ENCODE data around the gene SHROOM3. TPM values are rescaled to one million over a fixed set of nuclear protein-coding genes. Genes with fewer than 3 reads are reported as not detected.

Gene SHROOM3
- total and polyA plus RNA-seq, 10 donors = 0.37 to 23.9 (median 8.3) TPM

DNA sequence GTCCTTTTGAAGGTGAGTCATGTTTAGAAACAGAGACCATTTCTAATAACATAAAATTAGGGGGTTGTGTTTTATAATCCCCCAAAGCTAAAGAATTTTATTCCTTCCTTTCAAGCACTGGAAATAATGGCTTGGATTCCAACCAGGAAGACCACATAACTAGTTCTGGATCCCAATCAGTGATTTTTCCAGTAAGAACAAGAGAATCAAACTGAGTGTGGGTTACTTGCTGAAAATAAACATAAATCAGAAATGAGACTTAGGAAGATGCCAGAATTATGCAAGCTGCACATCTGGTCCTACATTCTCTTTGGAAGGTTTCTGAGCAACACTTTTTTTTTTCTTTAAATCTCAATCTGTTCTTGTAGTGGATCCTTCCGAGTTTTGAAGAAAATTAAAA is 386.6 kb downstream of the SHROOM3 start:
- H3K27me3 ChIP-seq (replicated peaks in 1 of 7) = peaks cover 0 to 10% (median 0%) of the 10 kb centered on the region in 7 donors
- WGBS, 5 donors = 71 to 93% (median 88%) methylated on average over 1 of the region's 1 CpG
- no peak overlapping the region for H3K4me3 ChIP-seq
- no peaks in the 10 kb centered on the region for H3K4me1 ChIP-seq
- no peaks in the 10 kb centered on the region for H3K9me3 ChIP-seq
- no peaks in the 10 kb centered on the region for H3K36me3 ChIP-seq
- H3K27ac ChIP-seq = no peak overlapping the region
- intact Hi-C loops (cut with DNase I; ENCODE audit: low total_unique reads) = no loop called here
- no peak for TF ChIP-seq POLR2AphosphoS5 (IDR thresholded peaks at IDR 0.05)
- no peak for TF ChIP-seq POLR2A (IDR thresholded peaks at IDR 0.05)
- TF ChIP-seq, protein P1, sequence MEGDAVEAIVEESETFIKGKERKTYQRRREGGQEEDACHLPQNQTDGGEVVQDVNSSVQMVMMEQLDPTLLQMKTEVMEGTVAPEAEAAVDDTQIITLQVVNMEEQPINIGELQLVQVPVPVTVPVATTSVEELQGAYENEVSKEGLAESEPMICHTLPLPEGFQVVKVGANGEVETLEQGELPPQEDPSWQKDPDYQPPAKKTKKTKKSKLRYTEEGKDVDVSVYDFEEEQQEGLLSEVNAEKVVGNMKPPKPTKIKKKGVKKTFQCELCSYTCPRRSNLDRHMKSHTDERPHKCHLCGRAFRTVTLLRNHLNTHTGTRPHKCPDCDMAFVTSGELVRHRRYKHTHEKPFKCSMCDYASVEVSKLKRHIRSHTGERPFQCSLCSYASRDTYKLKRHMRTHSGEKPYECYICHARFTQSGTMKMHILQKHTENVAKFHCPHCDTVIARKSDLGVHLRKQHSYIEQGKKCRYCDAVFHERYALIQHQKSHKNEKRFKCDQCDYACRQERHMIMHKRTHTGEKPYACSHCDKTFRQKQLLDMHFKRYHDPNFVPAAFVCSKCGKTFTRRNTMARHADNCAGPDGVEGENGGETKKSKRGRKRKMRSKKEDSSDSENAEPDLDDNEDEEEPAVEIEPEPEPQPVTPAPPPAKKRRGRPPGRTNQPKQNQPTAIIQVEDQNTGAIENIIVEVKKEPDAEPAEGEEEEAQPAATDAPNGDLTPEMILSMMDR (IDR thresholded peaks at IDR 0.05 in 8 of 11, conservative IDR thresholded peaks at IDR 0.05 in 3 of 11) = no peak
- no peak for DNase-seq

DNA sequence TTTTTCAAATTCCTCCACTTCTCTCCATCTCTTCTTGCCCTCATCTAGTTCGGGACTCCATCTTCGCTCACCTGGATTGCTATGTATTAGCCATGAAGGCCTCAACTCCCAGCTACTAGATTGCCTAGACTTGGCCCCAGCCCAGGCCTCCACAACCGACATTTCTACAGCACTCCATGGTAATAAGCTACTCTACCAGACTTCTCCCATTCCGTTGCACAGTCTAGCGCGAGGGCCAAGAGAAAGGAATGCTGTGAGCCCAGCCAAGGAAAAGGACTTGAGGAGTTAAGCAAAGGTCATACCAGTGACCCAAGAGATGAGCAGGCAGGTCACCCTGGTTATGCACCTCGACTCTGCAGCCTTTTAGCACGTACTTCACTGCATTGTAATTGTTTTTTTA is 387.3 kb downstream of the SHROOM3 start:
- Histone ChIP-seq H3K27me3 (replicated peaks in 1 of 7) (peaks cover 0 to 10% (median 0%) of the 10 kb centered on the region in 7 donors), H3K27ac (no peak overlapping the region), H3K4me1 (no peaks in the 10 kb centered on the region), H3K4me3 (no peak overlapping the region), H3K9me3 (no peaks in the 10 kb centered on the region), H3K36me3 (no peaks in the 10 kb centered on the region)
- TF ChIP-seq, protein P1 (IDR thresholded peaks at IDR 0.05 in 8 of 11, conservative IDR thresholded peaks at IDR 0.05 in 3 of 11) = no peak
- TF ChIP-seq POLR2AphosphoS5 (IDR thresholded peaks at IDR 0.05) (no peak), POLR2A (IDR thresholded peaks at IDR 0.05) (no peak)
- intact Hi-C loops (cut with DNase I; ENCODE audit: low total_unique reads) = no loop called here
- WGBS, 5 donors = 68 to 91% (median 85%) methylated on average over 8 of the region's 8 CpGs
- no peak for DNase-seq

DNA sequence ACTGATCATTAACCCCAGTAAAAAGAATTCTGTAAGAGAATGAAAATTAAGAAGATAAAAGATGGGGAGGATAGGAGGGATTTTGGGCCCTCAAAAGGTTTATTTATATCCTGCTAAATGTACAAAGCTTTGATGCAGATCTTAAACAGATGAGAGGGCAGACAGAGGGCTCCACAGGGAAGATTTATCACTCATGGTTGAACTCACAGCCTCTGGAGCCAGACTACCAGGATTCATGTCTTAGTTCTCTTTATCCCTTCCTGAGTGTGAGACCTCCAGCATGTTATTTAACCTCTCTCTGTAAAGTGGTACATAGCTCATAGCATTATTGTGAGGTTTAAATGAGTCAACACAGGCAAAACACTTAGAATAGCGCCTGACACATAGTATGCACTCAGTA is 388.5 kb downstream of the SHROOM3 start:
- peaks cover 0 to 10% (median 0%) of the 10 kb centered on the region in 7 donors for H3K27me3 ChIP-seq (replicated peaks in 1 of 7)
- TF ChIP-seq POLR2AphosphoS5 (IDR thresholded peaks at IDR 0.05) = no peak
- TF ChIP-seq POLR2A (IDR thresholded peaks at IDR 0.05) = no peak
- TF ChIP-seq, protein P1 (IDR thresholded peaks at IDR 0.05 in 8 of 11, conservative IDR thresholded peaks at IDR 0.05 in 3 of 11) = no peak
- no peaks in the 10 kb centered on the region for H3K9me3 ChIP-seq
- no peak for DNase-seq
- WGBS, 5 donors = 67 to 87% (median 78%) methylated on average over 1 of the region's 1 CpG
- no peak overlapping the region for H3K27ac ChIP-seq
- no peaks in the 10 kb centered on the region for H3K36me3 ChIP-seq
- H3K4me1 ChIP-seq = no peaks in the 10 kb centered on the region
- no peak overlapping the region for H3K4me3 ChIP-seq
- intact Hi-C loops (cut with DNase I; ENCODE audit: low total_unique reads) = no loop called here

DNA sequence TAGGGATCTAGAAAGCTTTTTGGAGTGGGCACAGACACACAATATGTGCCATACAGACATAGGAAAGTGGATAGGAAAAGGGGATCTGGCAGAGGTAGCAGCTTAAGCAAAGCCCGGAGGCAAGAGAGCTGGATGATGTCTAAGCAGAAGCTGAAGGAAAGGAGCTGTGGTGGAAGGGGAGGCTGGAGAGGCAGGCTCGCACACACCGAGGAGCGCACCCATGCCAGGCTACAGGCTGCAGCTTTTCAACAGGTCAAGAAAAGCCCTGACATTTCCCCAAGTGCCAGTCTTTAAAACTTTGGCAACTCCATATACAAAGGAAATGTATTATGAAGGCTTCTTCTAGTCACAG is 395.6 kb downstream of the SHROOM3 start:
- H3K4me1 ChIP-seq = peaks cover 0 to 21% (median 3%) of the 10 kb centered on the region in 6 donors
- no peak for TF ChIP-seq POLR2AphosphoS5 (IDR thresholded peaks at IDR 0.05)
- TF ChIP-seq POLR2A (IDR thresholded peaks at IDR 0.05) = no peak
- TF ChIP-seq, protein P1 (IDR thresholded peaks at IDR 0.05 in 8 of 11, conservative IDR thresholded peaks at IDR 0.05 in 3 of 11) = no peak
- H3K27ac ChIP-seq = peak overlapping the region in 7 of 8 donors; percentile 15 to 74 (median 65)
- 50 to 83% (median 74%) methylated on average over 4 of the region's 4 CpGs for WGBS, 5 donors
- no peak overlapping the region for H3K4me3 ChIP-seq
- no peaks in the 10 kb centered on the region for H3K9me3 ChIP-seq
- DNase-seq = no peak
- no peaks in the 10 kb centered on the region for H3K27me3 ChIP-seq (replicated peaks in 1 of 7)
- no peaks in the 10 kb centered on the region for H3K36me3 ChIP-seq
- intact Hi-C loops (cut with DNase I; ENCODE audit: low total_unique reads) = no loop called here
